Nucleus accumbens (tissue), 56 donors: ENCODE measurements around the gene MMP10.
"Not testable (repeated sequence)": the region's sequence is repeated elsewhere in the genome, so short reads cannot be mapped to it uniquely, and the experiment has no call there.

ENCODE experiments used
- DNase-seq, 56 donors: peaks; one replicate each; lab custom pipeline; 2025; lab: John Stamatoyannopoulos, UW

MMP10 gene

DNA sequence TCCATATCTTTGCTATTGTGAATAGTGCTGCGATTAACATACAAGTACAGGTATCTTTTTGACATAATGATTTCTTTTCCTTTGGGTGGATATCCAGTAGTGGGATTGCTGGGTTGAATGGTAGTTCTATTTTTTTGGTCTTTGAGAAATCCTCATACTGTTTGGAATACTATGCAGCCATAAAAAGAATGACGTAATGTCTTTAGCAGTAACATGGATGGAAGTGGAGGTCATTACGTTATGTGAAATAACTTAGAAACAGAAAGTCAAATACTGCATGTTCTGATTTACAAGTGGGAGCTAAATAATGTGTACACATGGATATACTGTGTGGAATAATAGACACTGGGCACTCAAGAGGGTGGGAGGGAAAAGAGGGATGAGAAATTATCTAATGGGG is 4.0 kb upstream of the MMP10 start:
- no peak for DNase-seq

DNA sequence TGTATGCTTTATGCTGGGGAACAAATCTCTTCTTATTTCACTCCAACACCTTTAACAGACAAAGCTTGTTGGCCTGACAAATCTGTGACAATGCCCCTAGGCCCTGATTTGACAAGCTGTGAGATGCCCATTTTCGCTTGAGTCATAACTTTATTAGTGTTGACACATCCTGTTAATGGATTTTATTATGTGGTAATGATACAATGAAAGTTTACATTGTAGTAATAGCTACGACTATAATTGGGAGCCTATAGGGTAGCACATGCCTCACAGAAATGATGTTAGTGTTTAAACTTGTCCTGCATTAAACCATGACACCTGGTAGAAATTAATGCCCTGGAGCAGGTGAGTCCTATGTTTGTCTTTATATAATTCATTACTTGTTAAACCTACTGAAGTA is 3.3 kb upstream of the MMP10 start:
- DNase-seq = no peak

DNA sequence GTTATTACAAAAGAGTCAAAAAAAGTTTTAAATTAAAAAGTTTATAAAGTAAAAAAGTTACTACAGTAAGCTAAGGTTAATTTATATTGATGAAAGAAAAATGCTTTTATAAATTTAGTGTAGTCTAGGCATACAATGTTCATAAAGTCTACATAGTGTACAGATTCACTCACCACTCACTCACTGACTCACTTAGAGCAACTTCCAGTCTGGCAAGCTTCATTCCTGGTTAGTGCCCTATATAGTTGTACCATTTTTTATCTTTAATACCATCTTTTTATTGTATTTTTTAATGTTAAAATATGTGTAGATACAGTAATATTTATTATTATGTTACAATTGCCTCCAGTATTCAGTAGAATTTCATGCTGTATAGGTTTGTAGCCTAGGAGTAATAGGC is 2.6 kb upstream of the MMP10 start:
- no peak for DNase-seq

DNA sequence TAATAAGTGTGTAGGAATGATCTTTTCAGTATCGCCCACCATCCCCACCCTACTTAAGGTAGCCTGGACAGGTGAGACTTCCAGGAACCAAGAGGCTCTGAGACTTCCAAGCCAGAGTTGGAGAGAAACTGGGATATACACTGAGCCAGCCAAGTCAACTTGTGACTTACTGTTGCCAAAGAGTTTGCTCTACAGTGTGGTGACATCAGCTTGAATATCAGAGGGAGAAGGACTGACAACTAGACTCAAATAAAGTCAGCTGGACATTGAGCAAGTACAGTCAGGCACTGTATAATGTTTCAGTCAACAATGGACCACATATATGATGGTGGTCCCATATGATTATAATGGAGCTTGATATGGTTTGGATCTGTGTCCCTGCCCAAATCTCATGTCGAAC is 1.2 kb upstream of the MMP10 start:
- DNase-seq = no peak

DNA sequence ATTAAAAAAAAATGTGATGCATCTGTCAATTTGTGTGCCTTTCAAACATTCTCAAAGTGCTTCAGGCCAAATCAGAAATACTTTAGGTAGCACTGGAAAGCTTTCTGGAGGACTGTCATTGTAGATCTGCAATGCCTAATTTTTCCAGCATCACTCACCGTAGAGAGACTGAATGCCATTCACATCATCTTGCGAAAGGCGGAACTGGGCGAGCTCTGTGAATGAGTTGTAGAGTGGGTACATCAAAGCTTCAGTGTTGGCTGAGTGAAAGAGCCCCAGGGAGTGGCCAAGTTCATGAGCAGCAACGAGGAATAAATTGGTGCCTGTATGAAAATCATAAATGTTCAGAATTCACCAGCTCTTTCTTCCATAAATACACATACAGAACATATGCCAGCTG is 4.0 kb downstream of the MMP10 start:
- DNase-seq = no peak

DNA sequence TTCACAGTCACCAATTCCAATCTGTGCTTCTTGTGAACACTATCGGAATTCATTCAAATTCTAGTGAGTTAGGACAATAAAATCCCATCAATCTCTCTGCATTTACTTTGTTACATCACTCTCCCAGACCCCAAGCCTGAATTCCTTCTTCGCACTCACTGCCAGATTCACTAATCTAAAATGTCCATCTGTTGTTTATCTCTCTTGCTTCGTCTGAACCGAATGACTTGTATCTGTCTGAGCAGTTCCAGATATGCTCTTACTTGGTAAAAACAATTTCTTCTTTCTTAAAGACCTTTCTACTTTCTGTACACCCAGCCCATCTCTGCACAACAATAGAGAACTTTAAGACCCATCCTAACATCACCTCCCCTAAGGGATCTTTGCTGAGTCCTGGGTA is 7.0 kb downstream of the MMP10 start:
- no peak for DNase-seq

DNA sequence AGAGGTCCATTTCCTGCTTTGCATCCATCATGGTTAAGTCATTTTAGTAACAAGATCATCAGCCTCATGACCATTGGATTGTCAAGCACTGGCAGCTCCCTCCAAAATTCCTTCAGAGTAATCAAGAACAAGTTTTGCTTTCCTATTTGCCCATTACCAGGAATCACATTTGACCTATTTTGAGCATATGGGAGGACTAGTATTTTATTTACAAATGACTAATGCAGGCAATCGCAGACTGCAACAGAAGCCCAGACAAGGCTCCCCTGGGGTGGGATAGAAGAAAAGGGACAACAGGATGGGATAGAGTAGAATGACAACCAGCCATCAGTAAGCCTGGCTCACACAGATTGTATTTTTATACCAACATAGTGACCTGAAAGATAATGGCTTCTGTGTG is 9.1 kb downstream of the MMP10 start:
- DNase-seq = no peak

DNA sequence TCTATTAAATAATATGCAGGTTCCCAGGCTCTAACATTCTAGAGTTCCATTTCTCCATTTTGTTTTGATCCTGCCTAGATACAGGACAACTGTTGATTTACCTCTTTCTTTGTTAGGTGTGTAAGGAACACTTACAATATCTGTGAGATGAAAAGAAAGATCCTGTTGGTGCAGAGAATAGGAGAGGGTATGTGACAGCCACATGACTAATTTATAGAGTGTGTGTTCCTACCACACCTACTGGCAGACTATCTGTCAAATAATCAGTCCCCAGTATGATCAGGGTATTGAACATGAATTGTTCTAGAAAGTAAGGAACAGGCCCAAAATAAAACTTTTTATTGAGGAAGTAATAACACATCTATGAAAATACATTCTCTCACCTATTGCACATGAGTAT is 10.2 kb downstream of the MMP10 start:
- no peak for DNase-seq

DNA sequence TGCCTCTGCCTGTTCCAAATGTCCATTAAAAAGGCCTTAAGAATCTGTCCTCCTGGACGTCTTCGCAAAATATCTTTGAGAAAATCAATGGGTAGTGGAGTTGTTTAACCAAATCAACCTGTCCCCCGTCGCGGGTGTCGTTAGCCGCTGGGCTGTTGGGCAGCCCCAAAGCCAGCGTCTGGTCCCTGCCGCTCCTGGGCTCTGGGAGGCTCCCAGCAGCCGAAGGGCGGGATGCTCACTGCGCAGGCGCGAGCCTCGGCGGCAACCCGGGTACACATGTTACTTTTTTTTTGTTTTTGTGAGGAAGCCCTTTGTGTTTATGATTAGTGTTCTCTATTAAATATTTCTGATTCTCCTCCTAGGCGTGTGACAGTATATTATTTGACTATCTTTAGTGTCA is 12.6 kb downstream of the MMP10 start:
- DNase-seq = no peak

DNA sequence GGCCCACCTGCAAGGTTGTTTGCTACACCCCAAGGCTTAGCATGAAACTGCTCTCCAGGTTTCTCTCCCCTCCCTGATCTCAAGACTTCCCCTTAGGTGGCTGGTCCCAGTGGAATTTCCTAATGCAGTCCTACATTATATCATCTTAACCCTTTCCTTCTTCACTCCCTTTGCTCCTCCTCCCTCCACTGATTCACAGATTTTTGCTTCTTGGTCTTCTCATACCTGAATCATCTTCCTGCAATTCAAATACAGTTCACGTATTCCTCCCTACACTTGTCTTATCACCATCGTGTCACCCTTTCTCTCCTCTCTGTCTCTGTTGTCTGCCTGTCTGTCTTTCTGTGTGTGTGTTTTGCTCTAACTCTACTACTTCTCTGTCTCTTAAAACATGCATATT is 17.0 kb downstream of the MMP10 start:
- DNase-seq = no peak

DNA sequence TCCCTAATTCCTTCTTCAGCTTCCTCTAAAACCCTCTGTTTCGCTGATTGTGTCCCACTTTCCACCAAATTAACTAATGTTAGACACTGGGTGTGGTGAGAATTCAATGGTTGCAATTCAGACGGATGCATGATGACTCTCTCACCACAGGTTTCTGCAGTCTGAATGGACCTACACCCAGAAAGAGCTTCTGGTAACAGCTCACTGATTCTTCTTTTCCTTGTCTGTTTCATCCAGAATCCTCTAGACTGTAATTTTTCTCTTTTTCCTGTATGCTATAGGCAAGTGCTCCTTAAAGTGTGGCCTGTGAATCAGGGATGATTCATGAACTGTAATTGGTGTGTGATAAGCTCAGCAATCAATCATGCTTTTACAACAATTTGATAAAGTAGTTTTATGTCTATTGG is 18.1 kb downstream of the MMP10 start:
- no peak for DNase-seq

DNA sequence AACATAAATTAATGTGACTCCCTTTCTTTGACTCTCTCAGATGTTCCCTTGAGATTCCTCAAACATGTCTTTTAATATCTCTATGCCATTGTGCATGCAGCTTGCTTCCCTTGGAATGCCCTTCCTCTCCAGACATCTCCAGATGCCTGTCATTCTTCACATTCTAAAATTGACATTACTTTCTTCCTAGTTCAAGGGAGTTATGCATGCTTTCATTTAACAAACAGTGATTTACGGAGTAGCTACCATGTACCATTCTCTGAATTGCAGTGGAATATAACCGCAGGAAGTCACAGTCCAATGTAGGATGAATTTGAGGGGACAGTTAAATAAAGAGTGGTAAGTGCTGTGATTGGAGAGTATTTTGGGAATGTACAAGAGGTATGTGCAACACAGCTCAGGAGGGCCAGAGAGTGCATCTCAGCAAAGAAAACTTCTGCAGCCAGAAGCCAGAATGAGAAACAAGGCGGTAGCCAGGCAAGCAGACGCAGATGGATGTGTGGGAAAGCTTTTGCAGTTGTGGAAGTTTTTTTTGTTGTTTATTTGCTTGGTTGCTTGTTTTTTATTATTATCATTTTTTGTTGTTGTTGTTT is 18.7 kb downstream of the MMP10 start:
- DNase-seq = no peak

DNA sequence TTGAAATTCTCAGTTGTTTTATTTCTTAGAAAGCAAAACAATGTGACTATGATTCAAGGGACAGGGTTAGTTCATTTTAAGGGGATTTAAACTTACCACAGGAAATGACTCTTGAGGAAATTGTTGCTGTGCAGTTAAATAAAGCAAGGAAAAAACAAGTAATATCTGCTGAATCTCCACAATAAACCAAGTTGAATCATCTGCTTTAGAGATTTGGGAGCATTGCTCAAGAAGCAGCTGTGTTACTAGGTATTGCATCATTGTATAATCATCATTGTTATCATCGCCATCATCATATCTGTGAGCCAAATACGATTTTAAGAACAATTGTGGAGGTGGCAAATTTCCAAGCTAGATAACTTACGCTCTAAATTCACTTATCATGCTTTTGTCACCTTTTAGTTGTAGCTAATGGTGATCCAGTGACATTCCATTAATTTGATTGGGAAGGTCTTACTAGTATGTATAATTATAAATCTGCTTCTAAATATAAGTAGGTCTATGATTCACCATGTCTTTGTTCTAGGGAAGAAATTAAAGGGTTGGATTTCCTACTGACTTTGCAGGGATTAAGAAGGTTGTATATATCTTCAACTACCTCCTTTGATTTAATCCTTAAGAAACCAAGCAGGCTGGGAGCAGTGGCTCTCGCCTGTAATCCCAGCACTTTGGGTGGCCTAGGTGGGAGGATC is 19.9 kb downstream of the MMP10 start:
- no peak for DNase-seq

DNA sequence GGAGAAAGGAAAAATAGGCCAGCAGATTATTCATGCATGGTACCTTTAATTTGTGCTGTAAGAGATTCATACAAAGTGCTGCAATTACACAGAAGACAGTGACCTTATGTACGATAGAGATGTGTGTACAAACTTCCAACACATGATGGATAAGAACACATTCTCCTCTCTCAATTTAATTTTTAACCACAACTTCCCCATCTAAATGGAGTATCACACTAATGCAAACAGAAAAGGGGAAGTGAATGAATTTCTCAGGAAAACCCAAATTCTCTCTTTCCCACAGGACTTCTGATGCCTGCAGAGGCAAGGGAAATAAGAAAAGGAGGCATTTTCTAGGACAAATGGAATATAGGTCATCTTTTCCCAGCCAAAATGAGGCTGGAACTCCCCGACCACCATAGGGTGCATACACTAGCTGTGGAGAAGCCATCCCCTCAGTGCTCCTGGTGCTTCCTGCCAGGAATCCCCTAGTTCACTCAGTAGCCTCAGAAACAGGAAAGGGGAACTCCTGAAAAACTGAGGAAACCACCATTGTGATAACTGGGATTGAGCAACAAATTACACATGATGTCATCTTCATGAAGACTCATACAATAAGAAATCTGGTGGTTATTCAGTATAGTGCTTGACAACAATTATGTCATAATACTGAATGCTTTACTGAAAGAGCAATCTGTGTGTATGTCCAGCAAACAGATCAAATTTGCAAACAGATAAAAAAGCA is 22.4 kb downstream of the MMP10 start:
- no peak for DNase-seq

DNA sequence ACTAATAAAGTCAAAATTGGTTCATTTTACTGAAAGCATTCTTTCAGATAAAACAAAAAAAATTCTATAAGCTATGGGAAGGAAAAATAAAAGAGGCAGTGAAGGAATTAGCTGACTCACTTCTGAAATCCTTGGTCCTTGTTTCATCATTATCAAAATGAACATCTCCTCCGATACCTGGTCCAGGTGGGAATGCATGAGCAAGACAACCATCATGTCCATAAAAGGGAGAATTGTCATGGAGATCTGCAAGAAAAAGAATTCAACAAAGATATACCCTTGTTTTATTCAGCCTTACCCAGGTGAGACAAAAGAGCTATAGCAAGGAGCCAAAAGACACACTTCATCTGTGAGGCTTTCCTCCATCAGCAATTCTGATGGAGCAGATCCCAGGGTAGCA is 27.2 kb downstream of the MMP10 start:
- no peak for DNase-seq

DNA sequence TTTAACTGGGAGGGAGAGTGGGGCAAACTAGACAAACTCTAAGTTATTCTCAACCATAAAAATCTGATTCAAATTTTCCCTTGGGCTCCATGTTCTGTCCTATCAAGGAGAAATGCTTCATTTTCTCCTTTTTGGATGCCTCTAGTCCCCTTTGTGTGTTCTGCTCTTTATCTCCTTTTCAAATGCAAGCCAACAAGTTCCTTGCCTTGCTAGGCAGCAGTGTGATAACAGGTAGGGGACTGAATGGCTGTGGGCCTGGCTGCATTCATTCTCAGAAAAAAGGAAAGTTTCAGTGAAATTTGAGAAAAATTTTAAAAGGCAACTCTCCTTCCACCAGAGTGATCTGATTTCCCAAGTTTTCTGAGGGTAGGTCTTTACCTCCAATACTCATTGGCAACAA is 28.8 kb downstream of the MMP10 start:
- no peak for DNase-seq

DNA sequence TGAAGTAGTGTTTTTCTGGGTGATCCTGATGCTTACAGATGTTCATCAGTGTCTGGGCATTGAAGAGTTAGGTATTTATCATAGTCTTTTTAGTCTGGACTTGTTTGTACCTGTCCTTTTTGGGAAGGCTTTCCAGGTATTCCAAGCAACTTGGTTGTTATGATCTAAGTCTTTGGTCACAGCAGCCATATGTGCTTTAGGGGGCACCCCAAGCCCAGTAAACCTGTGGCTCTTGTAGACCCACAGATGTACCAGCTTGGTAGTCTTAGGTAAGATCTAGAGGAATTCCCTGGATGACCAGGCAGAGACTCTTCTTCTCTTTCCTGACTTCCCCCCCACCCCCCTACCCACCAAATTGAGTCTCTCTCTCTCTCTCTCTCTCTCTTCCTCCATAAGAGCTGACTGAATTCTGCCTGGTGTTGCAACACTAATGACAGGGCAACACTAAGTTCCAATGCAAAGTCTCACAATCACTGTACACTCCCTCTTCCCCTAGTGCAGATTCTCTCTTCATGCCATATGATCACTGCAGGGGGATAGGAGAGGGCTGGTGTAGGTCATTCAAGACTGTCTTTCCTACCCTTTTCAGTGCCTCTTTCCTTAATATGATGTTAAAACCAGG is 31.2 kb downstream of the MMP10 start:
- DNase-seq = no peak

DNA sequence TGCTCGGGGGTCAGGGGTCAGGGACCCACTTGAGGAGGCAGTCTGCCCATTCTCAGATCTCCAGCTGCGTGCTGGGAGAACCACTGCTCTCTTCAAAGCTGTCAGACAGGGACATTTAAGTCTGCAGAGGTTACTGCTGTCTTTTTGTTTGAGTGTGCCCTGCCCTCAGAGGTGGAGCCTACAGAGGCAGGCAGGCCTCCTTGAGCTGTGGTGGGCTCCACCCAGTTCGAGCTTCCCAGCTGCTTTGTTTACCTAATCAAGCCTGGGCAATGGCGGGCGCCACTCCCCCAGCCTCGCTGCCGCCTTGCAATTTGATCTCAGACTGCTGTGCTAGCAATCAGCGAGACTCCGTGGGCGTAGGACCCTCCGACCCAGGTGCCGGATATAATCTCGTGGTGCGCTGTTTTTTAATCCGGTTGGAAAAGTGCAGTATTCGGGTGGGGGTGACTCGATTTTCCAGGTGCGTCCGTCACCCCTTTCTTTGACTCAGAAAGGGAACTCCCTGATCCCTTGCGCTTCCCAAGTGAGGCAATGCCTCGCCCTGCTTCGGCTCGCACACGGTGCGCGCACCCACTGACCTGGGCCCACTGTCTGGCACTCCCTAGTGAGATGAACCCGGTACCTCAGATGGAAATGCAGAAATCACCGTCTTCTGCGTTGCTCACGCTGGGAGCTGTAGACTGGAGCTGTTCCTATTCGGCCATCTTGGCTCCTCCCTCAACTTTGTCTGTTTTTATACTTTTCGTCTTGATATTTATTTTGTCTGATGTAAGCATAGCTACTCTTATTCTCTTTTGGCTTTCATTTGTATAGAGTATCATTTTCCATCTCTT is 33.5 kb downstream of the MMP10 start:
- DNase-seq = not testable (repeated sequence)

DNA sequence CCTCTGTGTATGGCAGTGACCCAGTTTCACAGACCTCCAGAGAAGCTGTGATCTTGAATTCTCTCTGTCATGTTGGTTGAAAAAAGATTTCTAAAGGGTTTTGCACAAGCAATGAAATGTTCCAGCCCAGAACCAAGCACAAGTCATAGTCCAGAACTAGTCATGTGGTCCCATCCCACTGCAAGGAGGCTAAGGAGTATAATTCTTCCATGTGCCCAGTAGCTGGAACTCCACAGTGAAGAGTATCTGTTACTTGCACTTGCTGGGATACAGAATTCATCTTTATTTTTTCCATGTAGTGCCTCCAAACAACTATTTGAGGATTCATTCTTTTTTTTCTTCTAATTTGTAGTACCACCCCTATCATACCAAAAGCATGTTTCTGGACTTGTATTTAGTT is 45.8 kb downstream of the MMP10 start:
- no peak for DNase-seq

DNA sequence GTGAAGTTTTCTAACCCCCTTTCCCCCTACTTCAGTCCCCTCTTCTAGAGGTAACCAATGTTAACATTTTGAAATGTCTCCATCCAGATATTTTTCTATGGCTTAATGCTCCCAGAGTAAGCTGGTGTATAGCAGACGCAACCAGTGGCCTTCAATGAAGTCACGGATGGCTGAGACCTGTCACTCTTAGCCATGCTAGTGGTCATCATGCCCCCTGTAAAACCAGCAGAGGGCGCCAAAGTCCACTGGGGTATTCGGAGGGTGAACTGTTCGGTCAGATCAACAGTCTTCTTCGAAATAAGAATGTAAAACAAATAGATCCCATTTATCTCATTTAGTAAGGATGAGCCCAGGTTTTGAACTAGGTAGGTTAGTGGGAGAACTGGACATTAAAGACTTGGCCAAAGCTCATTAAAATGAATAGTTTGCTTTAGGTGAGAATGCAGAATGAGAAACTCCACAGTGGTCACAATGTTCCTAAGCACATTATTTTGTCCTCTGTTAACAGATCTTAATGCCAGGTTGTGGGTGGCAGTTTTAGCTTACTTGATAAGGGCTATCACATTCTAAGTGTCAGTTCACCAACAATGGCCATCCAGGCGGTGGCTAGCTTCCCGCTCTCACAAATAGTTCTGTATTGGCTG is 47.1 kb downstream of the MMP10 start:
- DNase-seq = peak in 2 of 56 donors; percentile 3 to 14
